HG03520 (cell line): ENCODE measurements around the gene ABCG1.
"Not testable (repeated sequence)": the region's sequence is repeated elsewhere in the genome, so short reads cannot be mapped to it uniquely, and the experiment has no call there.

ENCODE experiments used
- ATAC-seq: cut with Tn5 transposase; IDR thresholded peaks from one replicate; pipeline ENCODE4 v1.9.1; 2021; ENCODE audit warnings: mild to moderate bottlenecking, moderate library complexity; ENCODE audit not compliant: unreplicated experiment

Gene ABCG1

GRCh38 chr21:42288962-42289361 is 70.0 kb downstream of the ABCG1 start:
- no peak for ATAC-seq

GRCh38 chr21:42289926-42290325 is 71.0 kb downstream of the ABCG1 start:
- no peak for ATAC-seq

GRCh38 chr21:42290505-42290904 is 71.6 kb downstream of the ABCG1 start:
- ATAC-seq, result no peak

- ATAC-seq, result no peak
Measured at GRCh38 chr21:42291003-42291750, 72.2 kb downstream of the ABCG1 start.

- ATAC-seq, result no peak
Measured at GRCh38 chr21:42291751-42292562, 73.0 kb downstream of the ABCG1 start.

- ATAC-seq, result not testable (repeated sequence)
Measured at GRCh38 chr21:42292563-42293142, 73.7 kb downstream of the ABCG1 start.

GRCh38 chr21:42293649-42294272 is 74.8 kb downstream of the ABCG1 start:
- no peak for ATAC-seq

GRCh38 chr21:42294273-42294880 is 75.4 kb downstream of the ABCG1 start:
- no peak for ATAC-seq

- no peak for ATAC-seq
Measured at GRCh38 chr21:42295845-42296244, 76.9 kb downstream of the ABCG1 start.

GRCh38 chr21:42296501-42296900 is 77.6 kb downstream of the ABCG1 start:
- ATAC-seq, result no peak

GRCh38 chr21:42297377-42297776 is 78.4 kb downstream of the ABCG1 start:
- ATAC-seq, result no peak

- no peak for ATAC-seq
Measured at GRCh38 chr21:42298237-42298636, 79.3 kb downstream of the ABCG1 start.

GRCh38 chr21:42298657-42299056 is 79.7 kb downstream of the ABCG1 start:
- no peak for ATAC-seq

- no peak for ATAC-seq
Measured at GRCh38 chr21:42299324-42300044, 80.5 kb downstream of the ABCG1 start.

GRCh38 chr21:42300045-42300583 is 81.2 kb downstream of the ABCG1 start:
- ATAC-seq, result no peak

GRCh38 chr21:42300956-42301355 is 82.0 kb downstream of the ABCG1 start:
- ATAC-seq, result no peak

- no peak for ATAC-seq
Measured at GRCh38 chr21:42301371-42302075, 82.6 kb downstream of the ABCG1 start.

GRCh38 chr21:42302076-42302650 is 83.2 kb downstream of the ABCG1 start:
- no peak for ATAC-seq

GRCh38 chr21:42302794-42303193 is 83.9 kb downstream of the ABCG1 start:
- ATAC-seq, result no peak
